Activated CD8-positive, alpha-beta memory T cell treated with anti-CD3 and anti-CD28 coated beads, Interleukin-2, amount 50 U/mL, for 1 hour (primary cell): ENCODE results near the gene IFNGR2.
"Not testable (repeated sequence)": the region's sequence is repeated elsewhere in the genome, so short reads cannot be mapped to it uniquely, and the experiment has no call there.

Source experiments
- DNase-seq: peaks from one replicate; pipeline ENCODE4 v3.0.0-alpha.2; 2020; ENCODE audit errors: extremely low read depth

Gene IFNGR2

DNA sequence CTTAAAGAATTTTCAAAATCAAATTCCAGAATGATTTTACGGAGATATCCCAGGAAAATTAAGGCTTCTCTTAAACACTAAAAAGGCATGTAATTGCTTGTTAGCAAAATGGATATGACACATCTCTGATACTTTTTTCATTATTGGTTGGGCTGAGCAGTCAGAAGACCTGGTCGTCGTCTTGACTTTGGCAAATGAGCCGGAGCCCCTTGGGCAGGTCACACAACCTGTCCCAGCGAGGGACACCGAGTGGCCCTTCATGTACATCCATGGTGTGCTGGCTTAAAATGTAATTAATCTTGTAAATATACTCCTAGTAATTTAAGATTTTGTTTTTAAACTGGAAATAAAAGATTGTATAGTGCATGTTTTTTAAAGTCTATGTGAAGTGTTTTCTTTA, 33.9 kb downstream of the IFNGR2 start:
- DNase-seq, result no peak

- DNase-seq, result no peak
These were observed 38.6 kb downstream of the IFNGR2 start for GRCh38 chr21:33441489-33442477.

DNA sequence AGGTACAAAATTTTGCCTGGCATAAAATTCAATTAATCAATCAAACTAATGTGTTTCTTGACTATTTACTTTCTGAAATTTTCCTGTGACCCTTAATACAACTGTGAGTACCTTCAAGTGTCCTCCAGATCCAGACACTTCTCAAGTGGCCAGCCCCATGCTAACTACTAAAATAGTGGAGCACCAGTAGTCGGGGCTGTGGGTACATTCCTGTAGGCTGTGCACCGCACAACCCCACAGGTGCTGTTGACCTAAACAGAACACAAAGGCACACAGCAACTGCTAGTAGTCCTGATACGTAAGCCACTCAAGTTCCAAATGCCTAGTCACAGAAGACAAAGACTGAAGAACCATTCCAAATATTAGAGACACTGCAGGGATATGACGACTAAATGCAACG, 40.0 kb downstream of the IFNGR2 start:
- no peak for DNase-seq

DNA sequence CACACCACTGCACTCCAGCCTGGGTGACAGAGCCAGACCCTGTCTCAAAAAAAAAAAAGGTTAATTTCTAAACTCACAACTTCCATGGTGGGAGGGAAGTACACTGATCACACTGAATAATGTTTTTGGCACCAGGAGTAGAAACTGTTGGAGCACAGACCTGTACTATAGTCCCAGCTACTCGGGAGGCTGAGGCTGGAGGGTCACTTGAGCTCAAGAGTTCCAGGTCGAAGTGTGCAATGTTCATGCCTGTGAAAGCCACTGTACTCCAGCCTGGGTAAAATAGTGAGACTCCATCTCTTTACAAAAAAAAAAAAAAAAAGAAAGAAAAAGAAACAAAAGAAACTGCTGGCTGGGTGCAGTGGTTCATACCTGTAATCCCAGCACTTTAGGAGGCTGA, 41.3 kb downstream of the IFNGR2 start:
- no peak for DNase-seq

- DNase-seq, result not testable (repeated sequence)
These were observed 43.4 kb downstream of the IFNGR2 start for GRCh38 chr21:33446620-33447019.

- DNase-seq, result no peak
These were observed 46.4 kb downstream of the IFNGR2 start for GRCh38 chr21:33449616-33450015.

- DNase-seq, result no peak
These were observed 48.4 kb downstream of the IFNGR2 start for GRCh38 chr21:33451634-33452071.

- DNase-seq, result no peak
These were observed 49.1 kb downstream of the IFNGR2 start for GRCh38 chr21:33452362-33452761.

DNA sequence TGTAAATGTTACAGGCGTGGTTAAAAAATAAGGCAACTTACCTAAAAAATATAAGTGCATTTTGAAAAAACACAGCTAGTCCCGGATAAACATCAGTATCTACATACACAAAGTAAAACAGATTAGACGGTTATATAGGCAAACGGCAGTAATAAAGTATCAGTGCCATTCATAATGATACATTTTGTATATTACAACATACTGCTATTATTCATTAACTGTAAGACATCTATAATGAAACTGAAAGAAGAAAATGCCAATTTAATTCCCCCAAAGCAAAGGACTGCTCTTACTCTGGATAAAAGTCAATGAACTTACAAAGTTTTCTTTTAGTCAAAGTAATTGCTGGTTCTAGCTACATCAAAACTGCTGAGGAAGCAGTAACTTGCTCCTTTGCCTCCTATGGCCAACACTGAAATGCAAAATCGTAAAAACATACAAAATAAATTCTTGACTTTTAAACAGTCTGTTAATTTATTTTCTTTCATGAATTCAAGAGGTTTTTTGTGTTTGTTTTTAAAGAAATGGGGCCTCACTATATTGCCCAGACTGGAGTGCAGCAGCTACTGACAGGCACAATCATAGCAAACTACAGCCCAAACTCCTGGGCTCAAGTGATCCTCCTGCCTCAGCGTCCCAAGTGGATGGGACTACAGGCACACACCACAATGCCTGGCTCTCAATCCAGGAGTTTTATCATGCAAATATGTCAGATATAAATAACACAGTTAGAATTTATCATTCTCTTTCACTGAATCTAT, 52.7 kb downstream of the IFNGR2 start:
- no peak for DNase-seq

- no peak for DNase-seq
These were observed 55.6 kb downstream of the IFNGR2 start for GRCh38 chr21:33458861-33459260.

DNA sequence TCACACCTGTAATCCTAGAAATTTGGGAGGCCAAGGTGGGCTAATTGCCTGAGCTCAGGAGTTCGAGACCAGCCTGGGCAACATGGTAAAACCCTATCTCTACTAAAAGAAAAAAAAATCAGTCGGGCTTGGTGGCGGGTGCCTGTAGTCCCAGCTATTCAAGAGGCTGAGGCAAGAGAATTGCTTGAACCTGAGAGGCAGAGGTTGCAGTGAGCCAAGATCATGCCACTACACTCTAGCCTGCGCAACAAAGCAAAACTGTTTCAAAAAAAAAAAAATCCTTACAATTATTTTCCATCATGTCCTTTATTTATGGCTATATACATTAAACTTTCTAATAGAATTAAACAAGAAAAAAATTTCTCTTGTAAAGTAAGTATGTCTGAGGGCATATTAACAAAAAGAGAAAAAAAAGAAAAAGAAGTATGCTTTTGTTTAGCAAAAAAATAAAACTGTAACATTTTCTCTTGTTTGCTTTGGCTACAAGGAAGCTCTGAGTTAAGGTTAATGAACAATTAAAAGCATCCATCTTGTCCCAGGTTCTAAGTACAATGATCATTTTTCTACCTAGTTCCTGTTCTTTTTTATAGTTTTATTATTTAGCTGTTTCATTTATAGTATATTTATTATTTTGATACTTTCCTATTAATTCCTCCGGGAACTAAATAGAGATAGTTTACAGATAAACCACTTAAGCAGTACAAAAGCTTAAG, 58.5 kb downstream of the IFNGR2 start:
- no peak for DNase-seq

- DNase-seq, result not testable (repeated sequence)
These were observed 66.0 kb downstream of the IFNGR2 start for GRCh38 chr21:33469183-33469582.

GRCh38 chr21:33470701-33471100, 67.5 kb downstream of the IFNGR2 start:
- DNase-seq, result no peak

DNA sequence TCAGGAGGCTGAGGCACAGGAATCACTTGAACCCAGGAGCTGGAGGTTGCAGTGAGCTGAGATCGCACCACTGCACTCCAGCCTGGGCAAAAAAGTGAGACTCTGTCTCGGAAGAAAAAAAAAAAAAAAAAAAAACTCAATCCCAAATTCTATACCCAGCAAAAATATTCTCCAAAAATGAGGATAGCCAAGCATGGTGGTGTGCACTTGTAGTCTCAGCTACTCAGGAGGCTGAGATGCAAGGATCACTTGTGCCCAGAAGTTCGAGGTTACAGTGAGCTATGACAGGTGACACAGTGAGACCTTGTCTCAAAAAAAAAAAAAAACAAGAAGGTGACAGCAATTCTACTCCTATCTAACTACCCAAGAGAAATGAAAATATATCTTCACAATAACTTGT, 70.1 kb downstream of the IFNGR2 start:
- DNase-seq, result no peak

DNA sequence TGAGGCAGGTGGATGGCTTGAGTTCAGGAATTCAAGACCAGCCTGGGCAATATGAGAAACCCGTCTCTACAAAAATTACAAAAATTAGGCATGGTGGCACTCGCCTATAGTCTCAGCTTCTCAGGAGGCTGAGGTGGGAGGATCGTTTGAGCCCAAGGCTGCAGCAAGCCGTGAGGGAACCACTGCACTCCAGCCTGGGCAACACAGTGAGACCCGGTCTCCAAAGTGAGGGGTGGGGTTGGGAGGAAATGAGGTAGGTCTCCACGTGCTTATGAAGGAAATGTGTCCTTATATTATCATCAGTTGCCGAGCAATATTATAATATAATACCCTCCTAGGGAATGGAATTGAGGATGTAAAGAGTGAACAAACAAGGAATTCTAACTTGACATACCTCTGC, 73.9 kb downstream of the IFNGR2 start:
- no peak for DNase-seq

DNA sequence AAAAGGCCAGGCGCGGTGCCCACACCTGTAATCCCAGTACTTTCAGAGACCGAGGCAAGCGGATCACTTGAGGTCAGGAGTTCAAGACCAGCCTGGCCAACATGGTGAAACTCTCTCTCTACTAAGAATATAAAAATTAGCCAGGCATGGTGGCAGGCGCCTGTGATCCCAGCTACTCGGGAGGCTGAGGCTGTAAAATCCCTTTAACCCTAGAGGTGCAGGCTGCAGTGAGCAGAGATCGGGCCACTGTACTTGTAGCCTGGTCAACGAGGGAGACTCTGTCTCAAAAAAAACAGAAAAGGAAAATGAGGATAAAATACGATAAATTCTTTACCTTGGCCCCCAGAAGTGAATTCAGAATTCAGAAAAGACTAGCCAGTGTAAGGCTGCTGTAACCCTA, 75.0 kb downstream of the IFNGR2 start:
- DNase-seq, result no peak

- no peak for DNase-seq
These were observed 75.9 kb downstream of the IFNGR2 start for GRCh38 chr21:33478935-33479678.

- peak; percentile 76 for DNase-seq
These were observed 76.7 kb downstream of the IFNGR2 start, which contains the start of gene TMEM50B for GRCh38 chr21:33479679-33480480. TMEM50B (minus strand) TSS chr21:33479974; CDS start chr21:33468885, 11,089 bp downstream.

- DNase-seq, result no peak
These were observed 77.4 kb downstream of the IFNGR2 start for GRCh38 chr21:33480481-33481103.
